ENCODE data around the gene STAC2.

STAC2 gene

DNA sequence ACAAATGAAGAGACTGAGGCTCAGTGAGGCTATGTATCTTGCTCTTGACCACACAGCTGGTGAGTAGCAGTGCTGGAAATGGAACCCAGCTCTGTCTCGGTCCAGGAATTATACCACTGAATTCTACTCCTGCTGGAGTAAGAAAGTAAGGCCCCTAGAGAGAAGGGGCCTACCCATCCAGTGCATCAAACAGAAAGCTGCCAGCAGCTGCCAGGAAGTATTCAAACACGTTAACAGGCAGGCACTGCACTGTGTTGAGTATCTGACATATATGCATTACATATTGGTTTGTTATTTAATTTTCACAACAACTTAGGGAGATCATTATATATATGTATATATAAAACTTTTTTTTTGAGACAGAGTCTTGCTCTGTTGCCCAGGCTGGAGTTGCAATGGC lies 63.8 kb downstream of the STAC2 start:
- no peak for DNase-seq (ENCODE audit: low read depth)

Data from stimulated activated CD4-positive, alpha-beta T cell treated with anti-CD3 and anti-CD28 coated beads, Interleukin-2, amount 100 ng/mL, for 4 hours (primary cell).